ENCODE data around the gene HLA-DRB5.

DNA sequence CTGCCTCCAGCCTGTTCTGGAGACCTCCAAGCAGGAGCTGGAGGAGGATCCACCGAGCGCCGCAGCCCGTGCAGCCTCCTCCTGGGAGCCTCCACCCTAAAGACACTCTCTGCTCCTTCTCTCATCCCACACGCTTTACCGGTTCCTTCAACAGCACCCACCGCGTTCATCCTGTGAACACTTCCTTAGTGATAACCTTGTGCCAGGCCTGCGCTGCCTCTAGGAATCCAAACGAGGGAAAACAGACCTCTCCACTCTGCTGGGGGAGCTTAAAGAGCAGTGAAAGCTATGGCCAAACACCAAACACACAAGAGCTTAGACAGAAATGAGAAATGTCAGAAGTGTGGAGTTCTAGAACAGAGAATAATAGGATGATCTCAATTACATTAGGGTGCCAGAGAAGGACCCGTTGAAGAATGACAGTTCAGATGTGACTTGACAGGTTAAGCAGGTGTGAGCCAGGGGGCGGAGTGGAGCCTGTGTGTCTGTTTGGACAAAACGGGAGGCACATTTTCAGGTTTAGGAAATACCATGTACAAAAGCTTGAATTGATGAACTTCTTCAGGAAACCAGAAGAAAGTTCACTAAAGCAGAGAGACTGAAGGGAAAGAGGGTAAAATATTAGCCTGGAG lies 28.5 kb upstream of the HLA-DRB5 start:
- TF ChIP-seq, protein P1, sequence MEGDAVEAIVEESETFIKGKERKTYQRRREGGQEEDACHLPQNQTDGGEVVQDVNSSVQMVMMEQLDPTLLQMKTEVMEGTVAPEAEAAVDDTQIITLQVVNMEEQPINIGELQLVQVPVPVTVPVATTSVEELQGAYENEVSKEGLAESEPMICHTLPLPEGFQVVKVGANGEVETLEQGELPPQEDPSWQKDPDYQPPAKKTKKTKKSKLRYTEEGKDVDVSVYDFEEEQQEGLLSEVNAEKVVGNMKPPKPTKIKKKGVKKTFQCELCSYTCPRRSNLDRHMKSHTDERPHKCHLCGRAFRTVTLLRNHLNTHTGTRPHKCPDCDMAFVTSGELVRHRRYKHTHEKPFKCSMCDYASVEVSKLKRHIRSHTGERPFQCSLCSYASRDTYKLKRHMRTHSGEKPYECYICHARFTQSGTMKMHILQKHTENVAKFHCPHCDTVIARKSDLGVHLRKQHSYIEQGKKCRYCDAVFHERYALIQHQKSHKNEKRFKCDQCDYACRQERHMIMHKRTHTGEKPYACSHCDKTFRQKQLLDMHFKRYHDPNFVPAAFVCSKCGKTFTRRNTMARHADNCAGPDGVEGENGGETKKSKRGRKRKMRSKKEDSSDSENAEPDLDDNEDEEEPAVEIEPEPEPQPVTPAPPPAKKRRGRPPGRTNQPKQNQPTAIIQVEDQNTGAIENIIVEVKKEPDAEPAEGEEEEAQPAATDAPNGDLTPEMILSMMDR (IDR thresholded peaks at IDR 0.05), result no peak
- TF ChIP-seq POLR2A (IDR thresholded peaks at IDR 0.05) (no peak), POLR2AphosphoS5 (IDR thresholded peaks at IDR 0.05) (no peak)
